Neural progenitor cell (in vitro differentiated cells): ENCODE data around the gene LRFN2.

Experiments
- EZH2 ChIP-seq: fragments of 200-600 bp; sonication (generic); IDR thresholded peaks from 2 replicates; pipeline ENCODE4 v1.6.1; 2017; ENCODE audit warnings: antibody characterized with exemption, mild to moderate bottlenecking, moderate library complexity
- EZH2phosphoT487 ChIP-seq: fragments of 200-600 bp; sonication (generic); IDR thresholded peaks from 2 replicates; pipeline ENCODE4 v1.6.1; 2017; ENCODE audit warnings: antibody characterized with exemption
- TF ChIP-seq, protein P1 (sequence below): fragments of 200-600 bp; sonication (generic); IDR thresholded peaks from 2 replicates; pipeline ENCODE4 v1.5.1; 2017; ENCODE audit warnings: antibody characterized with exemption, mild to moderate bottlenecking

DNA sequence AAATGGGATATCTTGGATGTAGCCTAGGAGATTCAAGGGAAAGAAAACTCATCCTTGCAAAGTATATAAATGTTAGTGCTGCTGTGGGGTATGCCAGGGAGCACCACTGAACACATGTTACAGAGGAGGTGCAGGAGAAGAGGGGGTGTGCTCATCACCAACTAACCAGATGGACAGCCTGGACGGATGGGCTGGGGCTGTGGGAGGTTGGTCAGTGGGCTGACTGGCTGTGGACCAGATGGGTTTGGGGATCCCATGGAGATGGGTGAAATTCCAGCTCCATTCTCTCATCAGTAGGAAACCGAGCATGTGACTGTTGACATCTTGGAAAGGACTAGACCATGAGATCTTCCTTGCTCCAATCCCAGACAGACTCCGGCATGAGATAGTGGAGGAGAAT is 201.0 kb downstream of the LRFN2 start:
- TF ChIP-seq, protein P1, sequence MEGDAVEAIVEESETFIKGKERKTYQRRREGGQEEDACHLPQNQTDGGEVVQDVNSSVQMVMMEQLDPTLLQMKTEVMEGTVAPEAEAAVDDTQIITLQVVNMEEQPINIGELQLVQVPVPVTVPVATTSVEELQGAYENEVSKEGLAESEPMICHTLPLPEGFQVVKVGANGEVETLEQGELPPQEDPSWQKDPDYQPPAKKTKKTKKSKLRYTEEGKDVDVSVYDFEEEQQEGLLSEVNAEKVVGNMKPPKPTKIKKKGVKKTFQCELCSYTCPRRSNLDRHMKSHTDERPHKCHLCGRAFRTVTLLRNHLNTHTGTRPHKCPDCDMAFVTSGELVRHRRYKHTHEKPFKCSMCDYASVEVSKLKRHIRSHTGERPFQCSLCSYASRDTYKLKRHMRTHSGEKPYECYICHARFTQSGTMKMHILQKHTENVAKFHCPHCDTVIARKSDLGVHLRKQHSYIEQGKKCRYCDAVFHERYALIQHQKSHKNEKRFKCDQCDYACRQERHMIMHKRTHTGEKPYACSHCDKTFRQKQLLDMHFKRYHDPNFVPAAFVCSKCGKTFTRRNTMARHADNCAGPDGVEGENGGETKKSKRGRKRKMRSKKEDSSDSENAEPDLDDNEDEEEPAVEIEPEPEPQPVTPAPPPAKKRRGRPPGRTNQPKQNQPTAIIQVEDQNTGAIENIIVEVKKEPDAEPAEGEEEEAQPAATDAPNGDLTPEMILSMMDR: no peak
- no peak for TF ChIP-seq EZH2phosphoT487
- TF ChIP-seq EZH2: no peak
